ENCODE measurements around the gene FLVCR2. TPM values are rescaled to one million over a fixed set of nuclear protein-coding genes. Genes with fewer than 3 reads are reported as not detected.
A peak's percentile ranks its signal among the peaks of the same experiment; 100 is the strongest.

The FLVCR2 gene
- polyA plus RNA-seq, 4 donors, result 12.6 to 29.7 (median 17.1) TPM

GRCh38 chr14:75657331-75657730 is 78.9 kb downstream of the FLVCR2 start:
- H3K36me3 ChIP-seq (ENCODE audit: control insufficient read depth in 3 of 3, insufficient read depth in 2 of 3, low read depth in 1 of 3, low read length in 3 of 3), result peaks cover 0 to 18% (median 8%) of the 10 kb centered on the region in 3 donors
- H3K9me3 ChIP-seq (ENCODE audit: control insufficient read depth in 2 of 2, insufficient read depth in 1 of 2, low read depth in 1 of 2, low read length in 1 of 2), result no peaks in the 10 kb centered on the region
- FAIRE-seq, result no peak
- H3K4me1 ChIP-seq (ENCODE audit: control insufficient read depth in 3 of 3, insufficient read depth in 2 of 3, low read depth in 1 of 3, low read length in 2 of 3), result peaks cover 2 to 15% (median 3%) of the 10 kb centered on the region in 3 donors
- H3K4me3 ChIP-seq (ENCODE audit: low read depth in 1 of 3, low read length in 3 of 3), result peak overlapping the region in 1 of 3 donors; percentile 4
- no peak overlapping the region for H3K27ac ChIP-seq (ENCODE audit: low read depth in 1 of 3, low read length in 2 of 3)
- no peaks in the 10 kb centered on the region for H3K27me3 ChIP-seq (ENCODE audit: control insufficient read depth in 3 of 3, insufficient read depth in 3 of 3, low read length in 3 of 3)
- no peak for DNase-seq
- 76 to 86% (median 82%) methylated on average over 4 of the region's 4 CpGs for WGBS, 3 donors

GRCh38 chr14:75658957-75659356 is 80.5 kb downstream of the FLVCR2 start:
- FAIRE-seq (no peak), DNase-seq (no peak)
- H3K27me3 ChIP-seq (ENCODE audit: control insufficient read depth in 3 of 3, insufficient read depth in 3 of 3, low read length in 3 of 3), result no peaks in the 10 kb centered on the region
- H3K27ac ChIP-seq (ENCODE audit: low read depth in 1 of 3, low read length in 2 of 3), result no peak overlapping the region
- H3K9me3 ChIP-seq (ENCODE audit: control insufficient read depth in 2 of 2, insufficient read depth in 1 of 2, low read depth in 1 of 2, low read length in 1 of 2), result no peaks in the 10 kb centered on the region
- no peak overlapping the region for H3K4me3 ChIP-seq (ENCODE audit: low read depth in 1 of 3, low read length in 3 of 3)
- WGBS, 3 donors, result 97 to 98% (median 98%) methylated on average over 2 of the region's 2 CpGs
- H3K36me3 ChIP-seq (ENCODE audit: control insufficient read depth in 3 of 3, insufficient read depth in 2 of 3, low read depth in 1 of 3, low read length in 3 of 3), result peaks cover 0 to 9% (median 8%) of the 10 kb centered on the region in 3 donors
- H3K4me1 ChIP-seq (ENCODE audit: control insufficient read depth in 3 of 3, insufficient read depth in 2 of 3, low read depth in 1 of 3, low read length in 2 of 3), result peaks cover 2 to 12% (median 3%) of the 10 kb centered on the region in 3 donors

- Histone ChIP-seq H3K9me3 (ENCODE audit: control insufficient read depth in 2 of 2, insufficient read depth in 1 of 2, low read depth in 1 of 2, low read length in 1 of 2) (no peaks in the 10 kb centered on the region), H3K4me1 (ENCODE audit: control insufficient read depth in 3 of 3, insufficient read depth in 2 of 3, low read depth in 1 of 3, low read length in 2 of 3) (peaks cover 2 to 12% (median 3%) of the 10 kb centered on the region in 3 donors), H3K4me3 (ENCODE audit: low read depth in 1 of 3, low read length in 3 of 3) (peak overlapping the region; percentile 74 to 96 (median 82)), H3K27me3 (ENCODE audit: control insufficient read depth in 3 of 3, insufficient read depth in 3 of 3, low read length in 3 of 3) (no peaks in the 10 kb centered on the region), H3K27ac (ENCODE audit: low read depth in 1 of 3, low read length in 2 of 3) (peak overlapping the region; percentile 76 to 93 (median 88)), H3K36me3 (ENCODE audit: control insufficient read depth in 3 of 3, insufficient read depth in 2 of 3, low read depth in 1 of 3, low read length in 3 of 3) (peaks cover 0 to 8% (median 6%) of the 10 kb centered on the region in 3 donors)
- no peak for FAIRE-seq
- no peak for DNase-seq
- 10 to 16% (median 12%) methylated on average over 4 of the region's 4 CpGs for WGBS, 3 donors
Observed at GRCh38 chr14:75660238-75660629, 81.8 kb downstream of the FLVCR2 start.

- H3K4me3 ChIP-seq (ENCODE audit: low read depth in 1 of 3, low read length in 3 of 3), result peak within 1 kb of the TSS; percentile 74 to 96 (median 82)
- peaks cover 0 to 8% (median 6%) of the 10 kb centered on the region in 3 donors for H3K36me3 ChIP-seq (ENCODE audit: control insufficient read depth in 3 of 3, insufficient read depth in 2 of 3, low read depth in 1 of 3, low read length in 3 of 3)
- DNase-seq (peak; percentile 99), FAIRE-seq (peak; percentile 5)
- peaks cover 2 to 12% (median 3%) of the 10 kb centered on the region in 3 donors for H3K4me1 ChIP-seq (ENCODE audit: control insufficient read depth in 3 of 3, insufficient read depth in 2 of 3, low read depth in 1 of 3, low read length in 2 of 3)
- peak within 1 kb of the TSS; percentile 79 to 93 (median 88) for H3K27ac ChIP-seq (ENCODE audit: low read depth in 1 of 3, low read length in 2 of 3)
- H3K27me3 ChIP-seq (ENCODE audit: control insufficient read depth in 3 of 3, insufficient read depth in 3 of 3, low read length in 3 of 3), result no peaks in the 10 kb centered on the region
- no peaks in the 10 kb centered on the region for H3K9me3 ChIP-seq (ENCODE audit: control insufficient read depth in 2 of 2, insufficient read depth in 1 of 2, low read depth in 1 of 2, low read length in 1 of 2)
- WGBS, 3 donors, result 0% methylated on average over 56 to 60 of the region's 60 CpGs
Observed at GRCh38 chr14:75660630-75661498, 82.4 kb downstream of the FLVCR2 start, which contains the start of the genes ERG28 and TTLL5. ERG28 (minus strand) TSS chr14:75660876; CDS start chr14:75657502, 3,374 bp downstream. TTLL5 (plus strand) TSS chr14:75661246; CDS start chr14:75663150, 1,904 bp downstream.

- DNase-seq (no peak), FAIRE-seq (no peak)
- peaks cover 0 to 5% (median 3%) of the 10 kb centered on the region in 3 donors for H3K36me3 ChIP-seq (ENCODE audit: control insufficient read depth in 3 of 3, insufficient read depth in 2 of 3, low read depth in 1 of 3, low read length in 3 of 3)
- H3K4me1 ChIP-seq (ENCODE audit: control insufficient read depth in 3 of 3, insufficient read depth in 2 of 3, low read depth in 1 of 3, low read length in 2 of 3), result peaks cover 2 to 12% (median 3%) of the 10 kb centered on the region in 3 donors
- H3K27me3 ChIP-seq (ENCODE audit: control insufficient read depth in 3 of 3, insufficient read depth in 3 of 3, low read length in 3 of 3), result no peaks in the 10 kb centered on the region
- WGBS, 3 donors, result 0 to 1% (median 0%) methylated on average over 18 of the region's 18 CpGs
- H3K9me3 ChIP-seq (ENCODE audit: control insufficient read depth in 2 of 2, insufficient read depth in 1 of 2, low read depth in 1 of 2, low read length in 1 of 2), result no peaks in the 10 kb centered on the region
- H3K4me3 ChIP-seq (ENCODE audit: low read depth in 1 of 3, low read length in 3 of 3), result peak overlapping the region; percentile 74 to 96 (median 82)
- H3K27ac ChIP-seq (ENCODE audit: low read depth in 1 of 3, low read length in 2 of 3), result peak overlapping the region; percentile 79 to 93 (median 88)
Observed at GRCh38 chr14:75661499-75661814, 83.0 kb downstream of the FLVCR2 start.

- FAIRE-seq (no peak), DNase-seq (no peak)
- WGBS, 3 donors, result 82 to 93% (median 83%) methylated on average over 3 of the region's 3 CpGs
- Histone ChIP-seq H3K36me3 (ENCODE audit: control insufficient read depth in 3 of 3, insufficient read depth in 2 of 3, low read depth in 1 of 3, low read length in 3 of 3) (no peaks in the 10 kb centered on the region), H3K27ac (ENCODE audit: low read depth in 1 of 3, low read length in 2 of 3) (no peak overlapping the region), H3K27me3 (ENCODE audit: control insufficient read depth in 3 of 3, insufficient read depth in 3 of 3, low read length in 3 of 3) (no peaks in the 10 kb centered on the region), H3K9me3 (ENCODE audit: control insufficient read depth in 2 of 2, insufficient read depth in 1 of 2, low read depth in 1 of 2, low read length in 1 of 2) (no peaks in the 10 kb centered on the region), H3K4me1 (ENCODE audit: control insufficient read depth in 3 of 3, insufficient read depth in 2 of 3, low read depth in 1 of 3, low read length in 2 of 3) (peaks cover 2 to 12% (median 3%) of the 10 kb centered on the region in 3 donors), H3K4me3 (ENCODE audit: low read depth in 1 of 3, low read length in 3 of 3) (no peak overlapping the region)
Observed at GRCh38 chr14:75662966-75663365, 84.5 kb downstream of the FLVCR2 start.

- Histone ChIP-seq H3K9me3 (ENCODE audit: control insufficient read depth in 2 of 2, insufficient read depth in 1 of 2, low read depth in 1 of 2, low read length in 1 of 2) (no peaks in the 10 kb centered on the region), H3K27me3 (ENCODE audit: control insufficient read depth in 3 of 3, insufficient read depth in 3 of 3, low read length in 3 of 3) (no peaks in the 10 kb centered on the region), H3K36me3 (ENCODE audit: control insufficient read depth in 3 of 3, insufficient read depth in 2 of 3, low read depth in 1 of 3, low read length in 3 of 3) (peaks cover 0 to 3% (median 2%) of the 10 kb centered on the region in 3 donors), H3K27ac (ENCODE audit: low read depth in 1 of 3, low read length in 2 of 3) (no peak overlapping the region), H3K4me3 (ENCODE audit: low read depth in 1 of 3, low read length in 3 of 3) (no peak overlapping the region), H3K4me1 (ENCODE audit: control insufficient read depth in 3 of 3, insufficient read depth in 2 of 3, low read depth in 1 of 3, low read length in 2 of 3) (no peaks in the 10 kb centered on the region)
- WGBS, 3 donors, result 75 to 92% (median 77%) methylated on average over 2 of the region's 2 CpGs
- DNase-seq (no peak), FAIRE-seq (no peak)
Observed at GRCh38 chr14:75667099-75667765, 88.8 kb downstream of the FLVCR2 start.

GRCh38 chr14:75672605-75673192 is 94.3 kb downstream of the FLVCR2 start:
- Histone ChIP-seq H3K36me3 (ENCODE audit: control insufficient read depth in 3 of 3, insufficient read depth in 2 of 3, low read depth in 1 of 3, low read length in 3 of 3) (peaks cover 0 to 6% (median 2%) of the 10 kb centered on the region in 3 donors), H3K9me3 (ENCODE audit: control insufficient read depth in 2 of 2, insufficient read depth in 1 of 2, low read depth in 1 of 2, low read length in 1 of 2) (no peaks in the 10 kb centered on the region), H3K4me3 (ENCODE audit: low read depth in 1 of 3, low read length in 3 of 3) (no peak overlapping the region), H3K27ac (ENCODE audit: low read depth in 1 of 3, low read length in 2 of 3) (no peak overlapping the region), H3K27me3 (ENCODE audit: control insufficient read depth in 3 of 3, insufficient read depth in 3 of 3, low read length in 3 of 3) (no peaks in the 10 kb centered on the region), H3K4me1 (ENCODE audit: control insufficient read depth in 3 of 3, insufficient read depth in 2 of 3, low read depth in 1 of 3, low read length in 2 of 3) (no peaks in the 10 kb centered on the region)
- FAIRE-seq (no peak), DNase-seq (no peak)
- 75 to 79% (median 76%) methylated on average over 1 of the region's 1 CpG for WGBS, 3 donors

All from small intestine (tissue), 7 donors.